Activated T-cell treated with anti-CD3 and anti-CD28 coated beads for 24 hours (primary cell): Measurements from ENCODE around the gene SIKE1.
"Not testable (repeated sequence)": the region's sequence is repeated elsewhere in the genome, so short reads cannot be mapped to it uniquely, and the experiment has no call there.

Source experiments
- DNase-seq: peaks from one replicate; pipeline ENCODE4 v3.0.0-alpha.2; 2020; ENCODE audit warnings: low read depth

The SIKE1 gene

DNA sequence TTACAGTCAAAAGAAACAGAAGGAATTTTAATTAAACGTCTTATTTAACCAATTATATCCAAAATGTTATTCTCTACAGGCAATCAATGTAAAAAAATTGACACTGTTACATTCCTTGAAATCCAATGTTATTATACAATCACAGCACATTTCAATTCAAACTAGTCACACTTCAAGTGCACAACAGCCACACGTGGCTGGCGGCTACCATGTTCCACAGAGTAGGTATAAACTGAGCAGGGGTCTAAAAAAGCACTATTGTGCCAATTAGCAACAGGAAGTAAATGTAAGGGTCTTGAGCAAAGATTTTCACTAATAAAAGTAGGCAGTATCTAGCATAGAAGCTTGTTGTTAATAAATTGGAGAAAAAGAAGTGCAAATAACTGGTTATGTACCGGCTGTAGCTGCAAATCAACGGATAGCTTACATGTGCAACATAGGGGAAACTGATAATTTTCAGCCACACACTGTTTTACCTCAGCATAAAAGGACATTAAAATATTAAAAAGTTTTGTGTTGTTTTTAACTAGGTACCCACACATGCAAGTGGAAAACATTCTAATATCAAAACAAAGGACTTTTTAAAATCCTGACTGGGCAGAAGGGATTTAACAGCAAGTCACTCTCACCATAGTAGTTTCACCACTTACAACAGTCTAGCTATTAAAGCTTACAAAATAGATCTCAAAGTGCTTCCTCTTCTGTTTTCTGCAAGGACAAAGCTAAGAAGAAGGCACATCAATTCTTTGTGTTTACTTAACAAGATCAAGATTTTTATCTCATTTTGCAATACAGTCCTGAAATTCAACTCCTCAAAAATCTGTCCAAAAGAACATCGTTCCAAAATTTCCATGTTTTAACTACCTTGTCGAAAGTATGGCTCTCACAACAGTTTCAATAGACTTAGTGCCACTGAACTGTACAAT, 25.2 kb downstream of the SIKE1 start:
- DNase-seq: no peak

- DNase-seq: not testable (repeated sequence)
These were observed 26.8 kb downstream of the SIKE1 start for GRCh38 chr1:114753702-114754101.

DNA sequence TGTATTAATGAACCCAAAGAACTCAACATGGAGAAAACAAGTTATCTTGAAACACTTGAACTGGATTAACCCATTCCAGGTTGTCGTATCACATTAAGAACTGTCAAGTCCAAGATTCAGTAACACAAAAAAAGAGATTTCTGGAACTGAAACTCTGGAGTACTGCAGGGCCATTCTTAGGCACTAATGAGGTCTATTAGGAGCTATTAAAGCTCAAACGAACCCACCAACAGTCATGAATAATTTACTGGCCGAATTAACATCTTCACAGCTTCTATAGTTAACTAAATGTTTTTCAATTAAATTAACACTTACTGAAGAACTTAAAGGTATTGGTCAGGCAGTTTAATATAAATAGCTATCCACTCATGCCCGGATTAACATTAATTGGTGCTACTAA, 27.3 kb downstream of the SIKE1 start:
- no peak for DNase-seq

- no peak for DNase-seq
These were observed 29.7 kb downstream of the SIKE1 start for GRCh38 chr1:114750780-114751179.

- no peak for DNase-seq
These were observed 30.6 kb downstream of the SIKE1 start for GRCh38 chr1:114749835-114750234.

GRCh38 chr1:114746450-114747121, 33.9 kb downstream of the SIKE1 start:
- DNase-seq: no peak

- DNase-seq: no peak
These were observed 35.2 kb downstream of the SIKE1 start for GRCh38 chr1:114745291-114745690.

GRCh38 chr1:114741963-114742746, 38.3 kb downstream of the SIKE1 start:
- no peak for DNase-seq

GRCh38 chr1:114740331-114740730, 40.2 kb downstream of the SIKE1 start:
- DNase-seq: no peak

- DNase-seq: no peak
These were observed 43.1 kb downstream of the SIKE1 start for GRCh38 chr1:114737314-114737849.

DNA sequence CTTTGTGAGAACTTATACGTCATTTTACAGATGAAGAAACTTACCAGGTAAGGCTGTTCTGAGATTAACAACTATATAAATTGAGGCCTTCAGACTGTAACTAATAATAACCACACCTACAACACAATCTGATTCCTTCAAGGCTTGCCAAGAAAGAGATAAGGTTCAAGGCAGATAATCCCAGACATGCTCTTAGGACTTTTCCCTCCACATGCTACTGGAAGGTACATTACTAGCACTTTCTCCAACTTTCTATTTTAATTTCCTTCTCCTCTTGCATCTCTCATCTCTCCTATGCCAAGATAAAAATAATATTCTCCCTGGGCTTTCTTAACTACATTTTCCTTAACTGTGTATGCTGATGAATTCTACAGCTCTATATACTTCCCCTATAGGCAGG, 45.0 kb downstream of the SIKE1 start:
- no peak for DNase-seq

- DNase-seq: no peak
These were observed 50.7 kb downstream of the SIKE1 start for GRCh38 chr1:114729782-114730181.

GRCh38 chr1:114728553-114728952, 51.9 kb downstream of the SIKE1 start:
- no peak for DNase-seq

DNA sequence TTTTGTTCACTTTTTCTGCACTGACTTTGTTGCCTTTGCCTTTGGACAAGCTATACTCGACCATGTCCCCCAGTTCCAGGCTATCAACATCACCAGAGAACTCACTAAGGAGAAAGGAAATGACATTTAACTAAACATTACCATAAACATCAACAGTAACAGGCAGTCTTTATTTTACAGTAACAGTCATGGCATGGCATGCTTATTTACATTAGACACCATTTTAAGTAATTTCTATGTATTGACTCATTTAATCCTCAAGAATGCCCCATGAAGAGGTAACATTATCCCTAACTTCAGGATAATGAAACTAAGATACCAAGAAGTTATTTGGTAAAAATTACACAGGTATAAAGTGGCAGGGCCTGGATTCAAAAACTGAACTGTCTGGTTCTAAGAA, 55.3 kb downstream of the SIKE1 start:
- DNase-seq: no peak

GRCh38 chr1:114723915-114724314, 56.6 kb downstream of the SIKE1 start:
- DNase-seq: no peak

DNA sequence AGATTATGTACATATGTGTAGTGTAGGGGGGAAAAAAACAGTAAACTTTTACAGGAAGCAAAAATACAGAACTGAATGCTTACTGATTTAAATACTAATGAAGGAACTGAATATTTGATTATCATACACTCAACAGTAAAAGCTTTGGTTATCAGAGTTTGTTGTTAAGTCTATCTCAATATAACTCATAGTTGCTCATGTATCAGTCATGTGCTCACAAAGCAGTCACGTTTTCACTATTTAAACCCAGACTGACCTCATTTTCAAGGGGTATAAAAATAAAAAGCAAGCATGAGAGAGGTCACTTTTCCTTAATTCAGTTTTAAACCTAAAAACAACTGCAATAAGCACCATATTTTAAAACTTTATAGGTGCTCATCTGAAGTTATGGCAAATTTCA, 57.0 kb downstream of the SIKE1 start:
- DNase-seq: no peak

GRCh38 chr1:114720492-114720891, 60.0 kb downstream of the SIKE1 start:
- no peak for DNase-seq
